ENCODE results near the gene ZSCAN5A.
"Not testable (repeated sequence)": the region's sequence is repeated elsewhere in the genome, so short reads cannot be mapped to it uniquely, and the experiment has no call there.

Gene ZSCAN5A

DNA sequence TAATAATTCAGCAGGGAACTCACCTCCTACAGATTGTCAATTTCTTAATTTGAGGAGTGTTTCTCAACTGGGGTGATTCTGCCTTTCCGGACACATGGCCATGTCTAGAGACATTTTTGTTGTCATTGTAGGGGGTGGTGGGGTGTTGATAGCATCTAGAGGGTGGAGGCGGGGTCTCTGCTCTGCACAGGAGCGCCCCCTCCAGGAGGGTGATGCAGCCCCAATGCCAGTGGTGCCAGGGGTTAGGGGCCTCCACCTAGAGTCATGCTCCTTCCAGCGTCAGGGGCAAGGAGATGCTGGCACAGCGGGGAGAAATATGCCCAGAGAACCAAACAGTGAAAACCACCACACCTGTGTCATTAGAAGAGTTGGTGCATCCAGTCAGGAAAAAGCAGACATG is 107.1 kb downstream of the ZSCAN5A start:
- not testable (repeated sequence) for H3K27ac ChIP-seq (ENCODE audit: low read depth, low read length); H3K27me3 ChIP-seq (ENCODE audit: control insufficient read depth, insufficient read depth, low read length); H3K4me1 ChIP-seq (ENCODE audit: control insufficient read depth, insufficient read depth, low read length); H3K36me3 ChIP-seq (ENCODE audit: control insufficient read depth, insufficient read depth, low read length); H3K9me3 ChIP-seq (ENCODE audit: control insufficient read depth, insufficient read depth, low read length); H3K4me3 ChIP-seq (ENCODE audit: low read depth, low read length); H3K9ac ChIP-seq (ENCODE audit: low read depth, low read length)

GRCh38 chr19:56201973-56202372 is 112.7 kb downstream of the ZSCAN5A start, which contains the start of gene ZSCAN5C:
ZSCAN5C (plus strand) TSS chr19:56202273; CDS start chr19:56205914, 3,641 bp downstream.
- Histone ChIP-seq H3K9me3 (ENCODE audit: control insufficient read depth, insufficient read depth, low read length) (peaks cover 2% of the 10 kb centered on the region; the same call in 1 of the 2 replicates), H3K4me1 (ENCODE audit: control insufficient read depth, insufficient read depth, low read length) (no peaks in the 10 kb centered on the region), H3K4me3 (ENCODE audit: low read depth, low read length) (no peak within 1 kb of the TSS), H3K27ac (ENCODE audit: low read depth, low read length) (no peak within 1 kb of the TSS), H3K9ac (ENCODE audit: low read depth, low read length) (no peak within 1 kb of the TSS), H3K27me3 (ENCODE audit: control insufficient read depth, insufficient read depth, low read length) (no peaks in the 10 kb centered on the region), H3K36me3 (ENCODE audit: control insufficient read depth, insufficient read depth, low read length) (no peaks in the 10 kb centered on the region)

GRCh38 chr19:56199687-56200086 is 115.0 kb downstream of the ZSCAN5A start:
- no peaks in the 10 kb centered on the region for H3K27me3 ChIP-seq (ENCODE audit: control insufficient read depth, insufficient read depth, low read length)

DNA sequence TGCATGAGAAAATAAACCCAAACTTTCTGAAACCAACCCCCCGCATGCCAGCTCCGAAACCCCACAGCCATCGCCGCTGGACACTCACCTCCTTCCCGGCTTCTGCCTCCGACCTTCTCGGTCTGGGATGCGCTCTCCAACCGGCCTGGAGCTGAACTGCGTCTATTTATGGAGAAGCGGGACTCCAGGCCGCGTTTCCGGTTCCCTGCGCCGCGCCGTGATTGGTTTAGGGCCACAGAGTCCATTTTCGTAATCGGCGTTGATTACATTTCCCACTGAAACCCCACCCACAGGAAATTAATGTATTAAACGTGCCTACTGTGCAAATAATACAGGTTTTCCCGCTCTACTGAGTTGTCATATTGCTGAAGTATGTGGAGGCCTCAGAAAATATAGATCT is 117.0 kb downstream of the ZSCAN5A start, which contains the start of gene ZSCAN5B:
TSS of gene ZSCAN5B (minus strand) at position 138 of the 400 bp plus-strand sequence. CDS start 4,731 bp downstream, outside the sequence.
- not testable (repeated sequence) for H3K36me3 ChIP-seq (ENCODE audit: control insufficient read depth, insufficient read depth, low read length); H3K27ac ChIP-seq (ENCODE audit: low read depth, low read length); H3K9me3 ChIP-seq (ENCODE audit: control insufficient read depth, insufficient read depth, low read length); H3K27me3 ChIP-seq (ENCODE audit: control insufficient read depth, insufficient read depth, low read length); H3K4me3 ChIP-seq (ENCODE audit: low read depth, low read length); H3K4me1 ChIP-seq (ENCODE audit: control insufficient read depth, insufficient read depth, low read length); H3K9ac ChIP-seq (ENCODE audit: low read depth, low read length)

More at GRCh38 chr19:56199687-56200086, 115.0 kb downstream of the ZSCAN5A start:
- no peak overlapping the region for H3K27ac ChIP-seq (ENCODE audit: low read depth, low read length)
- H3K4me3 ChIP-seq (ENCODE audit: low read depth, low read length), result no peak overlapping the region
- no peaks in the 10 kb centered on the region for H3K36me3 ChIP-seq (ENCODE audit: control insufficient read depth, insufficient read depth, low read length)
- H3K4me1 ChIP-seq (ENCODE audit: control insufficient read depth, insufficient read depth, low read length), result no peaks in the 10 kb centered on the region
- no peak overlapping the region for H3K9ac ChIP-seq (ENCODE audit: low read depth, low read length)
- H3K9me3 ChIP-seq (ENCODE audit: control insufficient read depth, insufficient read depth, low read length), result no peaks in the 10 kb centered on the region

- no peaks in the 10 kb centered on the region for H3K4me1 ChIP-seq (ENCODE audit: control insufficient read depth, insufficient read depth, low read length)
- no peak overlapping the region for H3K27ac ChIP-seq (ENCODE audit: low read depth, low read length)
- H3K36me3 ChIP-seq (ENCODE audit: control insufficient read depth, insufficient read depth, low read length), result no peaks in the 10 kb centered on the region
- H3K9me3 ChIP-seq (ENCODE audit: control insufficient read depth, insufficient read depth, low read length), result no peaks in the 10 kb centered on the region
- H3K9ac ChIP-seq (ENCODE audit: low read depth, low read length), result no peak overlapping the region
- H3K27me3 ChIP-seq (ENCODE audit: control insufficient read depth, insufficient read depth, low read length), result no peaks in the 10 kb centered on the region
- H3K4me3 ChIP-seq (ENCODE audit: low read depth, low read length), result no peak overlapping the region
Measured at GRCh38 chr19:56193981-56194640, 120.5 kb downstream of the ZSCAN5A start.

- H3K4me1 ChIP-seq (ENCODE audit: control insufficient read depth, insufficient read depth, low read length), result no peaks in the 10 kb centered on the region
- no peaks in the 10 kb centered on the region for H3K36me3 ChIP-seq (ENCODE audit: control insufficient read depth, insufficient read depth, low read length)
- no peak overlapping the region for H3K9ac ChIP-seq (ENCODE audit: low read depth, low read length)
- H3K27me3 ChIP-seq (ENCODE audit: control insufficient read depth, insufficient read depth, low read length), result no peaks in the 10 kb centered on the region
- no peaks in the 10 kb centered on the region for H3K9me3 ChIP-seq (ENCODE audit: control insufficient read depth, insufficient read depth, low read length)
- H3K4me3 ChIP-seq (ENCODE audit: low read depth, low read length), result no peak overlapping the region
- no peak overlapping the region for H3K27ac ChIP-seq (ENCODE audit: low read depth, low read length)
Measured at GRCh38 chr19:56191711-56192110, 122.9 kb downstream of the ZSCAN5A start.

- H3K27me3 ChIP-seq (ENCODE audit: control insufficient read depth, insufficient read depth, low read length), result no peaks in the 10 kb centered on the region
- H3K27ac ChIP-seq (ENCODE audit: low read depth, low read length), result no peak overlapping the region
- H3K36me3 ChIP-seq (ENCODE audit: control insufficient read depth, insufficient read depth, low read length), result no peaks in the 10 kb centered on the region
- H3K9me3 ChIP-seq (ENCODE audit: control insufficient read depth, insufficient read depth, low read length), result no peaks in the 10 kb centered on the region
- H3K9ac ChIP-seq (ENCODE audit: low read depth, low read length), result no peak overlapping the region
- H3K4me3 ChIP-seq (ENCODE audit: low read depth, low read length), result no peak overlapping the region
- H3K4me1 ChIP-seq (ENCODE audit: control insufficient read depth, insufficient read depth, low read length), result no peaks in the 10 kb centered on the region
Measured at GRCh38 chr19:56191115-56191514, 123.5 kb downstream of the ZSCAN5A start.

DNA sequence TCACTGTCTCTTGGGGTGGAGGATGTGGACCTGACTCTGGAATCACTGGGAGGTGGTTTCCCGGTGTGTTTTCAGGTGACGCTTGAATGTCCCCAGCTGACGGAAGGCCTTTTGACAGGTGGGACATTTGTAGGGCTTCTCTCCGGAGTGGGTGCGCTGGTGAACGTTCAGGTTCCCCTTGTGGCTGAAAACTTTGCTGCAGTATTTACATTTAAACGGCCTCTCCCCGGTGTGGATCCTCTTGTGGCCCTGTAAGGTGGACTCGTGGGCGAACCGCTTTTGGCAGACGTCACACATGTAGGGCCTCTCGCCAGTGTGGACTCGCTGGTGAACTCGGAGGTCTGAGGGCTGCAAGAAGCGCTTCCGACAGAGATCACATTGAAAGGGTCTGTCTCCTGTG is 124.9 kb downstream of the ZSCAN5A start:
- no peaks in the 10 kb centered on the region for H3K4me1 ChIP-seq (ENCODE audit: control insufficient read depth, insufficient read depth, low read length)
- no peak overlapping the region for H3K4me3 ChIP-seq (ENCODE audit: low read depth, low read length)
- H3K9me3 ChIP-seq (ENCODE audit: control insufficient read depth, insufficient read depth, low read length), result no peaks in the 10 kb centered on the region
- no peaks in the 10 kb centered on the region for H3K27me3 ChIP-seq (ENCODE audit: control insufficient read depth, insufficient read depth, low read length)
- no peak overlapping the region for H3K9ac ChIP-seq (ENCODE audit: low read depth, low read length)
- no peaks in the 10 kb centered on the region for H3K36me3 ChIP-seq (ENCODE audit: control insufficient read depth, insufficient read depth, low read length)
- no peak overlapping the region for H3K27ac ChIP-seq (ENCODE audit: low read depth, low read length)

DNA sequence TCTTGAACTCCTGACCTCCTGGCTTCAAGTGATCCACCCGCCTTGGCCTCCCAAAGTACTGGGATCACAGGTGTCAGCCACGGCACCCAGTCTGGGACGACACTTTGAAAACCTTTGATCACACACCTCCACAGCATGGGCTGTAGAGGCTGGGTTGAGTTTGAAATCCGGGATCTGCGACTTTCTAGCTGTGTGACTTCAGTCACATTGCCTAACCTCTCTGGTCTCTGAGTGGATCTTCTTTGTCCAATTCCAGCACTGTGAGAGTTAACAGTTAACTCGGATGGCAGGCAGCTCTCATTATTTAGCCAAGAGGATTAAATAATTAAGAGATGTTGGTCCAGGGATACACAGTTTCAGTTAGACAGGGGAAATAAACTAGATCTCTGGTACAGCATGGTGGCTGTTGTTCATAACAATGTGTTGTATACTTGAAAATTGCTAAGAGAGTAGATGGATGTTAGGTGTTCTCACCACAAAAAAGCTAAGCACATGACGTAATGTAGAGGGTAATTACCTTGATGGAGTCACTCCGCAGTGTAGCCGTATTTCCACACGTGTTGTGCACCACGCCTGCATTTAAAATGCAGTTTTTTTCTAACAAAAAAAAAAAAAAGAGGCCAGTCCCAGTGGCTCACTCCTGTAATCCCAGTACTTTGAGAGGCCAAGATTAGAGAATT is 136.9 kb downstream of the ZSCAN5A start:
- Histone ChIP-seq H3K4me1 (ENCODE audit: control insufficient read depth, insufficient read depth, low read length) (peaks cover 3% of the 10 kb centered on the region; the same call in 1 of the 2 replicates), H3K36me3 (ENCODE audit: control insufficient read depth, insufficient read depth, low read length) (no peaks in the 10 kb centered on the region), H3K9me3 (ENCODE audit: control insufficient read depth, insufficient read depth, low read length) (no peaks in the 10 kb centered on the region), H3K27ac (ENCODE audit: low read depth, low read length) (no peak overlapping the region), H3K4me3 (ENCODE audit: low read depth, low read length) (no peak overlapping the region), H3K27me3 (ENCODE audit: control insufficient read depth, insufficient read depth, low read length) (no peaks in the 10 kb centered on the region), H3K9ac (ENCODE audit: low read depth, low read length) (no peak overlapping the region)

DNA sequence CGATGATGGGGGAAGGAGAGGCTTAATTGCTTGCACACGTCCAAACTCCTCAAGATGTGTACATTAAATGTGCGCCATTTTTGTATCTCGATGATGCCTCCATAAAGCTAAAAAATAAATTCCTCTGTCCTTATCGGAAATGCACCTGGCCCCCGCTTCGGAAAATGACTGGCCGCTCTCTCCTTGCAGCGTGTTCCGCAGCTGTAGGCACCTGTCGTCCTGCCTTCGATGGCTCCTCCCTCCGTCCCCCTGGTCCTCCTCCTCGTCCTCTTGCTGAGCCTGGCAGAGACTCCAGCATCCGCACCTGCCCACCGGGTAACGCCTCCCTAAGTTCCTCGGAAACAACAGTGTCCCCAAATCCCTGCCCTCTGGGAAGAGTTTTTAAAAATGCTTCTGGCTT is 137.8 kb downstream of the ZSCAN5A start:
- no peaks in the 10 kb centered on the region for H3K9me3 ChIP-seq (ENCODE audit: control insufficient read depth, insufficient read depth, low read length)
- H3K27ac ChIP-seq (ENCODE audit: low read depth, low read length), result no peak overlapping the region
- no peak overlapping the region for H3K4me3 ChIP-seq (ENCODE audit: low read depth, low read length)
- no peaks in the 10 kb centered on the region for H3K36me3 ChIP-seq (ENCODE audit: control insufficient read depth, insufficient read depth, low read length)
- peaks cover 3% of the 10 kb centered on the region; the same call in 1 of the 2 replicates for H3K4me1 ChIP-seq (ENCODE audit: control insufficient read depth, insufficient read depth, low read length)
- no peaks in the 10 kb centered on the region for H3K27me3 ChIP-seq (ENCODE audit: control insufficient read depth, insufficient read depth, low read length)
- H3K9ac ChIP-seq (ENCODE audit: low read depth, low read length), result no peak overlapping the region

DNA sequence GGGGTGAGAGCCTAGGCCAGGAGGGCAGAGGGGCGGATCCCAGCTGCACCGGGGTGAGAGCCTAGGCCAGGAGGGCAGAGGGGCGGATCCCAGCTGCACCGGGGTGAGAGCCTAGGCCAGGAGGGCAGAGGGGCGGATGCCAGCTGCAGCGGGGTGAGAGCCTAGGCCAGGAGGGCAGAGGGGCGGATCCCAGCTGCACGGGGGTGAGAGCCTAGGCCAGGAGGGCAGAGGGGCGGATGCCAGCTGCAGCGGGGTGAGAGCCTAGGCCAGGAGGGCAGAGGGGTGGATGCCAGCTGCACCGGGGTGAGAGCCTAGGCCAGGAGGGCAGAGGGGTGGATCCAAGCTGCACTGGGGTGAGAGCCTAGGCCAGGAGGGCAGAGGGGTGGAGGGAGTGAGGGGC is 138.3 kb downstream of the ZSCAN5A start:
- H3K27ac ChIP-seq (ENCODE audit: low read depth, low read length); H3K4me3 ChIP-seq (ENCODE audit: low read depth, low read length); H3K36me3 ChIP-seq (ENCODE audit: control insufficient read depth, insufficient read depth, low read length); H3K9me3 ChIP-seq (ENCODE audit: control insufficient read depth, insufficient read depth, low read length); H3K4me1 ChIP-seq (ENCODE audit: control insufficient read depth, insufficient read depth, low read length); H3K27me3 ChIP-seq (ENCODE audit: control insufficient read depth, insufficient read depth, low read length); H3K9ac ChIP-seq (ENCODE audit: low read depth, low read length): not testable (repeated sequence)
